Parathyroid adenoma (tissue), 2 donors: ENCODE measurements around the gene ISL1.

Experiments used
- H2AFZ ChIP-seq: fragments of 300-600 bp; sonication (generic); one replicate; pipeline ENCODE4 v1.7.0; 2017; ENCODE audit warnings: antibody characterized with exemption, mild to moderate bottlenecking
- H3K27ac ChIP-seq: fragments of 300-600 bp; sonication (generic); one replicate; pipeline ENCODE4 v1.7.0; 2017
- H3K27me3 ChIP-seq: fragments of 300-600 bp; sonication (generic); one replicate; pipeline ENCODE4 v1.7.0; 2017; ENCODE audit warnings: low read length; ENCODE audit not compliant: control insufficient read depth, insufficient read depth
- H3K36me3 ChIP-seq: fragments of 300-600 bp; sonication (generic); one replicate; pipeline ENCODE4 v1.7.0; 2017; ENCODE audit warnings: low read length; ENCODE audit not compliant: control insufficient read depth, insufficient read depth
- H3K4me1 ChIP-seq: fragments of 300-600 bp; sonication (generic); one replicate; pipeline ENCODE4 v1.7.0; 2017; ENCODE audit warnings: control low read depth
- H3K4me2 ChIP-seq: fragments of 300-600 bp; sonication (generic); one replicate; pipeline ENCODE4 v1.7.0; 2017; ENCODE audit warnings: low read length
- H3K4me3 ChIP-seq: fragments of 300-600 bp; sonication (generic); one replicate; pipeline ENCODE4 v1.7.0; 2017; ENCODE audit warnings: low read depth, low read length
- H3K79me2 ChIP-seq: fragments of 300-600 bp; sonication (generic); one replicate; pipeline ENCODE4 v1.7.0; 2017; ENCODE audit warnings: control low read depth
- H3K9ac ChIP-seq: fragments of 300-600 bp; sonication (generic); one replicate; pipeline ENCODE4 v1.7.0; 2017; ENCODE audit warnings: mild to moderate bottlenecking
- H3K9me3 ChIP-seq: fragments of 300-600 bp; sonication (generic); one replicate; pipeline ENCODE4 v1.7.0; 2017; ENCODE audit warnings: low read length; ENCODE audit not compliant: control insufficient read depth
- CTCF ChIP-seq: fragments of 300-600 bp; sonication (generic); IDR thresholded peaks from one replicate; pipeline ENCODE4 v1.7.0; 2017; ENCODE audit warnings: antibody characterized with exemption, mild to moderate bottlenecking
- donor health status: primary hyperparathyroidism.

Gene ISL1

DNA sequence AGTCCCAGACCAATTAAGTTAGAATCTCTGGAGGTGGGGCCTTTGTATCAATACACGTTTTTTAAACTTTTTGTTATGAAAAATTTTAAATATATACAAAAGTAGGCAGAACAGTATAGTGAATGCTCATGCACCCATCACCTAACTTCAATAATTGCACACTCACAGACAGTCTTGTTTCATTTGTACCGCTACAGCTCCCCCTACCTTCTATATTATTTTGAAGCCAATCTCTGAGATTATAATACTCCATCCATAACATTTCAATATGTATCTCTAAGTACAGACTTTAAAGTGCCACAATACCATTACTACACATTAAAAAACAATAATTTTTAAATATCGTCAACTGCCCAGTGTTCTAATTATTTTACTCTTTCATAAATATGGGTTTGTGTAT, 32.9 kb downstream of the ISL1 start:
- H2AFZ ChIP-seq: no peak overlapping the region
- H3K79me2 ChIP-seq: no peaks in the 10 kb centered on the region
- TF ChIP-seq CTCF: no peak
- no peak overlapping the region for H3K9ac ChIP-seq
- no peaks in the 10 kb centered on the region for H3K9me3 ChIP-seq
- no peaks in the 10 kb centered on the region for H3K4me1 ChIP-seq
- H3K27ac ChIP-seq: no peak overlapping the region
- no peak overlapping the region for H3K4me2 ChIP-seq
- no peaks in the 10 kb centered on the region for H3K27me3 ChIP-seq
- H3K36me3 ChIP-seq: no peaks in the 10 kb centered on the region
- H3K4me3 ChIP-seq: no peak overlapping the region

GRCh38 chr5:51433052-51433710, 49.9 kb downstream of the ISL1 start:
- H3K4me1 ChIP-seq: no peaks in the 10 kb centered on the region
- H2AFZ ChIP-seq: no peak overlapping the region
- no peaks in the 10 kb centered on the region for H3K79me2 ChIP-seq
- no peaks in the 10 kb centered on the region for H3K27me3 ChIP-seq
- H3K4me3 ChIP-seq: no peak overlapping the region
- no peak overlapping the region for H3K9ac ChIP-seq
- no peak overlapping the region for H3K4me2 ChIP-seq
- no peaks in the 10 kb centered on the region for H3K36me3 ChIP-seq
- no peaks in the 10 kb centered on the region for H3K9me3 ChIP-seq
- no peak for TF ChIP-seq CTCF
- H3K27ac ChIP-seq: no peak overlapping the region

- Histone ChIP-seq H3K27ac (no peak overlapping the region), H3K9me3 (no peaks in the 10 kb centered on the region), H3K4me2 (no peak overlapping the region), H3K4me1 (no peaks in the 10 kb centered on the region), H3K4me3 (no peak overlapping the region), H3K9ac (no peak overlapping the region), H3K27me3 (no peaks in the 10 kb centered on the region), H3K79me2 (no peaks in the 10 kb centered on the region), H2AFZ (no peak overlapping the region), H3K36me3 (no peaks in the 10 kb centered on the region)
- TF ChIP-seq CTCF: no peak
Measured at GRCh38 chr5:51439232-51439631, 56.0 kb downstream of the ISL1 start.
